MCF 10A (cell line): ENCODE data around the gene GNB1L. TPM values are rescaled to one million over a fixed set of nuclear protein-coding genes. Genes with fewer than 3 reads are reported as not detected.

Experiments
- BruUV-seq: library from RNA; stranded (reverse); fragments of 400-500 nt; replicated peaks from 2 replicates; lab custom pipeline; 2021; lab: Mats Ljungman, UMichigan
- CTCF ChIA-PET: fragments of 300-600 bp; sonication (Branson Sonifier 250); formaldehyde crosslinking; extraction: SDS; loops from one replicate; lab custom pipeline; 2021; ENCODE audit warnings: antibody characterized with exemption, inconsistent platforms; lab: Yijun Ruan, JAX
- POLR2A ChIA-PET: fragments of 300-600, 350-650 bp; sonication (Branson Sonifier 250); formaldehyde crosslinking; extraction: SDS; loops from one replicate; lab custom pipeline; 2020; ENCODE audit warnings: antibody characterized with exemption, inconsistent platforms; lab: Yijun Ruan, JAX
- DNase-seq: peaks from one replicate; pipeline ENCODE4 v3.0.0-alpha.2; 2018; ENCODE audit not compliant: unreplicated experiment
- H3K27ac Mint-ChIP-seq: one replicate; pipeline ENCODE4 v1.8.0; 2022; ENCODE audit warnings: mild to moderate bottlenecking, low read depth, mixed read lengths; ENCODE audit not compliant: unreplicated experiment
- H3K27me3 Mint-ChIP-seq: one replicate; pipeline ENCODE4 v1.8.0; 2022; ENCODE audit warnings: mixed read lengths; ENCODE audit not compliant: insufficient read depth, unreplicated experiment
- H3K36me3 Mint-ChIP-seq: one replicate; pipeline ENCODE4 v1.8.0; 2022; ENCODE audit warnings: mild to moderate bottlenecking, moderate library complexity, mixed read lengths; ENCODE audit not compliant: insufficient read depth, unreplicated experiment
- H3K4me1 Mint-ChIP-seq: one replicate; pipeline ENCODE4 v1.8.0; 2022; ENCODE audit warnings: mixed read lengths; ENCODE audit not compliant: insufficient read depth, unreplicated experiment
- H3K4me3 Mint-ChIP-seq: one replicate; pipeline ENCODE4 v1.8.0; 2022; ENCODE audit warnings: mild to moderate bottlenecking, moderate library complexity, mixed read lengths; ENCODE audit not compliant: unreplicated experiment
- H3K9me3 Mint-ChIP-seq: one replicate; pipeline ENCODE4 v1.8.0; 2022; ENCODE audit warnings: mixed read lengths; ENCODE audit not compliant: unreplicated experiment
- intact Hi-C: fragments of 100-400 bp; cut with micrococcal nuclease; formaldehyde crosslinking; loops from 2 replicates; pipeline ENCODE4 v1.14.1; 2022
- total RNA-seq: library from RNA; stranded (reverse); gene quantifications from 2 replicates; pipeline ENCODE4 v1.2.3, GENCODE V29; 2022
- TF ChIP-seq, protein P1 (sequence below): fragments of 200-600 bp; IDR thresholded peaks from one replicate; pipeline ENCODE4 v1.8.0; 2022; ENCODE audit warnings: antibody characterized with exemption, mild to moderate bottlenecking; ENCODE audit not compliant: unreplicated experiment

Gene GNB1L
- total RNA-seq, 1 experiment from 2014 or later, result 4.3 TPM

GRCh38 chr22:19875061-19875530, 20.4 kb upstream of the GNB1L start:
- Mint-ChIP-seq H3K27ac (no peak overlapping the region), H3K4me3 (no peak overlapping the region), H3K4me1 (peaks cover 25% of the 10 kb centered on the region), H3K36me3 (peaks cover 7% of the 10 kb centered on the region), H3K27me3 (no peaks in the 10 kb centered on the region), H3K9me3 (no peaks in the 10 kb centered on the region)
- ChIA-PET CTCF (interaction anchor here (0.8 to 1.8 kb wide), 2 partner anchors 42 to 144 kb away, joined by 3 to 4 read pairs; no protein-coding TSS in a partner anchor), POLR2A (interaction anchor here (1.0 to 2.0 kb wide), 5 partner anchors 9 to 68 kb away, joined by 4 to 9 read pairs (median 5); partner anchors contain the start of genes GNB1L and RTL10)
- TF ChIP-seq, protein P1, sequence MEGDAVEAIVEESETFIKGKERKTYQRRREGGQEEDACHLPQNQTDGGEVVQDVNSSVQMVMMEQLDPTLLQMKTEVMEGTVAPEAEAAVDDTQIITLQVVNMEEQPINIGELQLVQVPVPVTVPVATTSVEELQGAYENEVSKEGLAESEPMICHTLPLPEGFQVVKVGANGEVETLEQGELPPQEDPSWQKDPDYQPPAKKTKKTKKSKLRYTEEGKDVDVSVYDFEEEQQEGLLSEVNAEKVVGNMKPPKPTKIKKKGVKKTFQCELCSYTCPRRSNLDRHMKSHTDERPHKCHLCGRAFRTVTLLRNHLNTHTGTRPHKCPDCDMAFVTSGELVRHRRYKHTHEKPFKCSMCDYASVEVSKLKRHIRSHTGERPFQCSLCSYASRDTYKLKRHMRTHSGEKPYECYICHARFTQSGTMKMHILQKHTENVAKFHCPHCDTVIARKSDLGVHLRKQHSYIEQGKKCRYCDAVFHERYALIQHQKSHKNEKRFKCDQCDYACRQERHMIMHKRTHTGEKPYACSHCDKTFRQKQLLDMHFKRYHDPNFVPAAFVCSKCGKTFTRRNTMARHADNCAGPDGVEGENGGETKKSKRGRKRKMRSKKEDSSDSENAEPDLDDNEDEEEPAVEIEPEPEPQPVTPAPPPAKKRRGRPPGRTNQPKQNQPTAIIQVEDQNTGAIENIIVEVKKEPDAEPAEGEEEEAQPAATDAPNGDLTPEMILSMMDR, result no peak
- intact Hi-C loops, result no loop called here
- no peak for DNase-seq
- BruUV-seq, result no TSS peak

- peaks cover 22% of the 10 kb centered on the region for H3K4me1 Mint-ChIP-seq
- TF ChIP-seq, protein P1, result no peak
- H3K27ac Mint-ChIP-seq, result no peak overlapping the region
- no peaks in the 10 kb centered on the region for H3K9me3 Mint-ChIP-seq
- peaks cover 7% of the 10 kb centered on the region for H3K36me3 Mint-ChIP-seq
- BruUV-seq, result no TSS peak
- H3K4me3 Mint-ChIP-seq, result no peak overlapping the region
- no peak for DNase-seq
- intact Hi-C loops, result no loop called here
- H3K27me3 Mint-ChIP-seq, result no peaks in the 10 kb centered on the region
- ChIA-PET POLR2A (interaction anchor here (0.7 to 2.0 kb wide), 6 partner anchors 9 to 118 kb away, joined by 3 to 9 read pairs (median 4); partner anchors contain the start of genes GNB1L and RTL10), CTCF (interaction anchor here (0.5 to 1.8 kb wide), 2 partner anchors 144 to 207 kb away, joined by 3 to 4 read pairs; no protein-coding TSS in a partner anchor)
These were observed 19.8 kb upstream of the GNB1L start for GRCh38 chr22:19874307-19875060.

DNA sequence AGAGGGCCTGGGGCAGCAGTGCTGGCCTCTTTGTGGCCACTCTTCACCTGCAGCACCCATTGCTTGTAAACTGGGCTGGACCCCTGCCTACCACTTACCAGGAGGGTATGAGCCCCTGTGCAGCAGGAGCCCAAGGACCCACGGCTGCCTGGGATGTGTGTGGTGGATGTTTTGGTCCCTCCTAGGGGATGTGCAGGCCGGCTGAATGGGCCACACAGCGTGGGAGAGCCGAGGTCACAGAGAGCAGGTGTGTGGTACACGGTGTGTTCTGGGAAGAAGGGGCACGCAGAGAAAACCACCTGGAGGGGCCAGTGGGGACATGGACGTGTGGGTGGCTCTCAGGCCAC, 19.3 kb upstream of the GNB1L start:
- no TSS peak for BruUV-seq
- Mint-ChIP-seq H3K9me3 (no peaks in the 10 kb centered on the region), H3K27ac (no peak overlapping the region), H3K36me3 (peaks cover 7% of the 10 kb centered on the region), H3K27me3 (no peaks in the 10 kb centered on the region), H3K4me3 (no peak overlapping the region), H3K4me1 (peaks cover 18% of the 10 kb centered on the region)
- DNase-seq, result no peak
- CTCF ChIA-PET, result no interaction called here
- POLR2A ChIA-PET, result interaction anchor here (0.7 to 2.0 kb wide), 5 partner anchors 8 to 117 kb away, joined by 3 to 9 read pairs (median 4); partner anchors contain the start of genes GNB1L and RTL10
- intact Hi-C loops, result no loop called here
- TF ChIP-seq, protein P1, result no peak
